ENCODE measurements around the gene LGALS4.
"Not testable (repeated sequence)": the region's sequence is repeated elsewhere in the genome, so short reads cannot be mapped to it uniquely, and the experiment has no call there.

GRCh38 chr19:38813932-38814331, 1.2 kb upstream of the LGALS4 start:
- TF ChIP-seq POLR2A (IDR thresholded peaks at IDR 0.05); CTCF (IDR thresholded peaks at IDR 0.05 in 8 of 11, conservative IDR thresholded peaks at IDR 0.05 in 3 of 11): not testable (repeated sequence)

All from spleen (tissue), 7 donors.